Measurements from ENCODE around the gene ADM.

- TF ChIP-seq CTCF (IDR thresholded peaks at IDR 0.05) (no peak), POLR2A (IDR thresholded peaks at IDR 0.05) (no peak)
Observed at GRCh38 chr11:10303558-10304363, 1.1 kb upstream of the ADM start.
